Measurements from ENCODE around the gene KDF1. TPM values are rescaled to one million over a fixed set of nuclear protein-coding genes. Genes with fewer than 3 reads are reported as not detected.
A peak's percentile ranks its signal among the peaks of the same experiment; 100 is the strongest.

Gene KDF1
- total and polyA plus RNA-seq, 2 of the 13 experiments (the other 11 are each of a cell fraction or from before 2014, with no cell fraction given) = 1.9 to 4.9 TPM

DNA sequence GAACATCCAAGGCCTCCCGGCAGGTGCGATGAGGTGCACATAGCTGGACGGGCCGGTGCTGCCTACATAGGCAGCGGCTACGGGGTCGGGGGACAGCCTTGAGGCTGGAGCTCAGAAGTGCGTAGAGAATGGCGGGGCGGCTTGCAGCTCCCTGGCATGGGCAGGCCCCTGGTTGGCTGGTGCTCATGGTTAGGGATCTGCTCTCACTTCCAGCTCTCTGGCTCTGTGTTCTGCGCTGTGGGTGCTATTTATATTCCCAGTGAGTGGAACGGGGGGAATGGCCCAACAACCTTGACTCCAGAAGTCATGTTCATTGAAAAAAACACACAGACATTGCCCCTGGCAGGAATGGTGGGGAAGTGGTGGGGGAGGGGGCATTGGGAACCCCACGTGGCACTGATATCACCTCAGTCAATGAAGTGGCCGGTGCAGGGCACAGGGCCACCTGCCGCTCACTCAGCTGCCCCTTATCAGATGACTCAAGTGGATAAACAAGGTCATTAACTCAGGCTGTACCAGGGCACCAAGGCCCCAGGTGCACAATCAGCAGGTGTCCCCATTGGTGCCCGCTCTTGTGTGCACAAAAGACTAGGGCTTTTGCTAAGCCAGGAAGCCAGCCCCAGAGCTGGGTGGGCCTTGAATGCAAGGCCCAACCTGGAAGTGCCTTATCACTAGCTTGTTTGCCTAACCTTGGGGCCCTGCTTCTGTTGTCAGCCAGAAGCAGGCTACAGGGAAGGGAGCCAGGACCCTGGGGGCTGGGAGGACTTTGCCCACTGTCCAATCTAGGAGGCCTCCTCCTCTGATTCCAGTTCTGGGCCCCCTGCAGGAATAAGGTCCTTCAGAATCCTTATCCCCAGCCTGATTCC lies 46.3 kb downstream of the KDF1 start, which contains the start of gene NR0B2 (continued):
- TF ChIP-seq, protein P1, sequence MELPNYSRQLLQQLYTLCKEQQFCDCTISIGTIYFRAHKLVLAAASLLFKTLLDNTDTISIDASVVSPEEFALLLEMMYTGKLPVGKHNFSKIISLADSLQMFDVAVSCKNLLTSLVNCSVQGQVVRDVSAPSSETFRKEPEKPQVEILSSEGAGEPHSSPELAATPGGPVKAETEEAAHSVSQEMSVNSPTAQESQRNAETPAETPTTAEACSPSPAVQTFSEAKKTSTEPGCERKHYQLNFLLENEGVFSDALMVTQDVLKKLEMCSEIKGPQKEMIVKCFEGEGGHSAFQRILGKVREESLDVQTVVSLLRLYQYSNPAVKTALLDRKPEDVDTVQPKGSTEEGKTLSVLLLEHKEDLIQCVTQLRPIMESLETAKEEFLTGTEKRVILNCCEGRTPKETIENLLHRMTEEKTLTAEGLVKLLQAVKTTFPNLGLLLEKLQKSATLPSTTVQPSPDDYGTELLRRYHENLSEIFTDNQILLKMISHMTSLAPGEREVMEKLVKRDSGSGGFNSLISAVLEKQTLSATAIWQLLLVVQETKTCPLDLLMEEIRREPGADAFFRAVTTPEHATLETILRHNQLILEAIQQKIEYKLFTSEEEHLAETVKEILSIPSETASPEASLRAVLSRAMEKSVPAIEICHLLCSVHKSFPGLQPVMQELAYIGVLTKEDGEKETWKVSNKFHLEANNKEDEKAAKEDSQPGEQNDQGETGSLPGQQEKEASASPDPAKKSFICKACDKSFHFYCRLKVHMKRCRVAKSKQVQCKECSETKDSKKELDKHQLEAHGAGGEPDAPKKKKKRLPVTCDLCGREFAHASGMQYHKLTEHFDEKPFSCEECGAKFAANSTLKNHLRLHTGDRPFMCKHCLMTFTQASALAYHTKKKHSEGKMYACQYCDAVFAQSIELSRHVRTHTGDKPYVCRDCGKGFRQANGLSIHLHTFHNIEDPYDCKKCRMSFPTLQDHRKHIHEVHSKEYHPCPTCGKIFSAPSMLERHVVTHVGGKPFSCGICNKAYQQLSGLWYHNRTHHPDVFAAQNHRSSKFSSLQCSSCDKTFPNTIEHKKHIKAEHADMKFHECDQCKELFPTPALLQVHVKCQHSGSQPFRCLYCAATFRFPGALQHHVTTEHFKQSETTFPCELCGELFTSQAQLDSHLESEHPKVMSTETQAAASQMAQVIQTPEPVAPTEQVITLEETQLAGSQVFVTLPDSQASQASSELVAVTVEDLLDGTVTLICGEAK (IDR thresholded peaks at IDR 0.05) = no peak
- TF ChIP-seq, protein P1 (CRISPR knock-in tag; IDR thresholded peaks at IDR 0.05) = peak; percentile 46; the same call in 1 of the 2 replicates
- TF ChIP-seq NFKBIZ (CRISPR knock-in tag; IDR thresholded peaks at IDR 0.05) = peak; percentile 96
- TF ChIP-seq PHF21A (CRISPR knock-in tag; IDR thresholded peaks at IDR 0.05) = peak; percentile 99
- TF ChIP-seq ZNF652 (CRISPR knock-in tag; IDR thresholded peaks at IDR 0.05; ENCODE audit: borderline replicate concordance, low read depth) = peak; percentile 88
- TF ChIP-seq MED1 (CRISPR knock-in tag; IDR thresholded peaks at IDR 0.05) = peak; percentile 98
- TF ChIP-seq ZNF629 (CRISPR knock-in tag; conservative IDR thresholded peaks at IDR 0.05) = peak; percentile 53
- peak; percentile 85 for TF ChIP-seq TBX3 (IDR thresholded peaks at IDR 0.05; ENCODE audit: borderline replicate concordance)
- TF ChIP-seq ZNF672 (CRISPR knock-in tag; IDR thresholded peaks at IDR 0.05) = peak; percentile 91
- TF ChIP-seq RARG (CRISPR knock-in tag; IDR thresholded peaks at IDR 0.05; ENCODE audit: low read depth) = peak; percentile 88; the same call in 1 of the 2 replicates
- peak; percentile 96 for TF ChIP-seq MED8 (CRISPR knock-in tag; IDR thresholded peaks at IDR 0.05; ENCODE audit: insufficient replicate concordance)
- TF ChIP-seq MYC (CRISPR knock-in tag; IDR thresholded peaks at IDR 0.05; ENCODE audit: borderline replicate concordance) = peak; percentile 98
- peak in 1 of 2 experiments; percentile 57; a peak in 2 of 4 replicates for TF ChIP-seq KLF16 (CRISPR knock-in tag; IDR thresholded peaks at IDR 0.05)
- TF ChIP-seq, protein P2, sequence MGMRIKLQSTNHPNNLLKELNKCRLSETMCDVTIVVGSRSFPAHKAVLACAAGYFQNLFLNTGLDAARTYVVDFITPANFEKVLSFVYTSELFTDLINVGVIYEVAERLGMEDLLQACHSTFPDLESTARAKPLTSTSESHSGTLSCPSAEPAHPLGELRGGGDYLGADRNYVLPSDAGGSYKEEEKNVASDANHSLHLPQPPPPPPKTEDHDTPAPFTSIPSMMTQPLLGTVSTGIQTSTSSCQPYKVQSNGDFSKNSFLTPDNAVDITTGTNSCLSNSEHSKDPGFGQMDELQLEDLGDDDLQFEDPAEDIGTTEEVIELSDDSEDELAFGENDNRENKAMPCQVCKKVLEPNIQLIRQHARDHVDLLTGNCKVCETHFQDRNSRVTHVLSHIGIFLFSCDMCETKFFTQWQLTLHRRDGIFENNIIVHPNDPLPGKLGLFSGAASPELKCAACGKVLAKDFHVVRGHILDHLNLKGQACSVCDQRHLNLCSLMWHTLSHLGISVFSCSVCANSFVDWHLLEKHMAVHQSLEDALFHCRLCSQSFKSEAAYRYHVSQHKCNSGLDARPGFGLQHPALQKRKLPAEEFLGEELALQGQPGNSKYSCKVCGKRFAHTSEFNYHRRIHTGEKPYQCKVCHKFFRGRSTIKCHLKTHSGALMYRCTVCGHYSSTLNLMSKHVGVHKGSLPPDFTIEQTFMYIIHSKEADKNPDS (CRISPR knock-in tag; IDR thresholded peaks at IDR 0.05) = peak; percentile 83
- peak; percentile 54; the same call in 1 of the 2 replicates for TF ChIP-seq ZNF225 (CRISPR knock-in tag; IDR thresholded peaks at IDR 0.05)
